ENCODE measurements around the gene TRIM14.
"Not testable (repeated sequence)": the region's sequence is repeated elsewhere in the genome, so short reads cannot be mapped to it uniquely, and the experiment has no call there.

The TRIM14 gene

GRCh38 chr9:98104445-98104881, 14.6 kb downstream of the TRIM14 start:
- DNase-seq = no peak

- peak; percentile 9 for DNase-seq
Measured at GRCh38 chr9:98101868-98102273, 17.2 kb downstream of the TRIM14 start.

GRCh38 chr9:98101416-98101815, 17.6 kb downstream of the TRIM14 start:
- no peak for DNase-seq

GRCh38 chr9:98100456-98100855, 18.6 kb downstream of the TRIM14 start:
- no peak for DNase-seq

- DNase-seq = no peak
Measured at GRCh38 chr9:98099898-98100297, 19.1 kb downstream of the TRIM14 start.

DNA sequence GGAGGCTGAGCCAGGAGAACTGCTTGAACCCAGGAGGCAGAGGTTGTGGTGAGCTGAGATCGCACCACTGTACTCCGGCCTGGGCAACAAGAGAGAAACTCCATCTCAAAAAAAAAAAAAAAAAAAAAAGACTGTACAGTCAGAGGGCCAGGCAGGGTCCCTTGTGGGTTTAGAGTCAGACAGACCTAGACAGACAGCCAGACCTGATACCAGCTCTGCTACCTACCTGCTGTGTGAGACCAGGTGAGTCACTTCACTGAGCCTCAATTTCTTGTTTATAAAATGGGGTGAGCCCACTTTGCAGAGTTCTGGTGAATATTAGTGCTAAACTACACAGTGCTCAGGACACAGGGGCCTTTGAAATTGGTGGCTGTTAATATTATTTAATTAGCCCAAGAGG, 19.7 kb downstream of the TRIM14 start:
- DNase-seq = no peak

GRCh38 chr9:98097836-98098235, 21.2 kb downstream of the TRIM14 start:
- DNase-seq = no peak

- no peak for DNase-seq
Measured at GRCh38 chr9:98096091-98096490, 22.9 kb downstream of the TRIM14 start.

DNA sequence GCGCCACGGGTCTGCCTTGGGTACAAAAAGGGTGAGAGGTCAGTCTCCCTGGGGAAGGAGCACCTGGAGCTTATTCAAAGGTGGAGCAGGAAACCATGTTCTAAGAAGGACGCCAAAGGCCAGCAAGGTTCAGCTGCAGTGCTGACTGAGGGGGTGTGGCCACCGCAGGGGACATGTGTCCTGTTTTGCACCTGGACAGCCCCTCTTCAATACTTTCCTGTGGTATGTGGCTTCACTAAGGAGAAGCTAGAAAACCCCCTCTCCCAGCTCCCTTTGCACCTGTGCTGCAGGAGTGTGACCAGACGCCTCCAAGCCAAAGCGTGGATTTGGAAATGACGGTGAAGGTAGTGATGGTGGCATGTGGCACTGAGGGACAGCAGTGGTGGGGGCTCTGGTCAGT, 23.6 kb downstream of the TRIM14 start:
- DNase-seq = no peak

- DNase-seq = no peak
Measured at GRCh38 chr9:98094851-98095250, 24.2 kb downstream of the TRIM14 start.

DNA sequence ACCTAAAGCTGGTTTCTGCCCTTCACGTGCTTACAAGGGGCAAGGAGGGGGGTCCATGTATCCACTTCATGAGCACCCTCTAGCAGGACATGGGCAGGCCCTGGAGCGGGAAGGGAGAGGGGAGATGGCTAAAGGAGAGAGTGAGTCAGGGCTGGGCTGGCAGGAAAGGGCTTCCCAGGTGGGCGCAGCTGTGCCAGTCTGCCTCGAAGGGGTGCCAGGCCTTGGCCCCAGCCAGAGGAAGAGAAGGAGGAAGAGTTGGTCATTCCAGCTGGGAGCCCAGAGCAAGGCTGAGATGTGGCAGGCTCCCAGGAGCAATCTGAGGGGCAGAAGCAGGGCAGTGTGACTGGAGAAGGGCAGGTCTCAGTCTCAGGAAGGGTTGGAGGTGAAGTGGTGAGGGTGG, 24.7 kb downstream of the TRIM14 start:
- no peak for DNase-seq

DNA sequence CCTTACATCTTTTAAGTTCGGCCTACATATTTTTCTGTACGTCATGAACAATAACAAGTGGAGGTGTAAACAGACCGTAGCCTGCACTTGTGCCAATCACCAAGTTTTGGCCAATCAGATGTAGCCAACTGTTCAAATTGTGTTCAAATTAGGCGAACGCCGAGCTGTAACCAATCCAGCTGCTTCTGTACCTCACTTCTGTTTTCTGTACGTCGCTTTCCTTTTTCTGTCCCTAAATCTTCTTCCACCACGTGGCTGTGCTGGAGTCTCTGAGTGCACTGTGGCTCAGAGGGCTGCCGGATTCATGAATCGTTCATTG, 26.4 kb downstream of the TRIM14 start:
- peak; percentile 30 for DNase-seq

- DNase-seq = peak; percentile 48
Measured at GRCh38 chr9:98091735-98092612, 27.0 kb downstream of the TRIM14 start.

GRCh38 chr9:98090674-98091073, 28.3 kb downstream of the TRIM14 start:
- DNase-seq = not testable (repeated sequence)

GRCh38 chr9:98087420-98088354, 31.3 kb downstream of the TRIM14 start:
- DNase-seq = no peak

DNA sequence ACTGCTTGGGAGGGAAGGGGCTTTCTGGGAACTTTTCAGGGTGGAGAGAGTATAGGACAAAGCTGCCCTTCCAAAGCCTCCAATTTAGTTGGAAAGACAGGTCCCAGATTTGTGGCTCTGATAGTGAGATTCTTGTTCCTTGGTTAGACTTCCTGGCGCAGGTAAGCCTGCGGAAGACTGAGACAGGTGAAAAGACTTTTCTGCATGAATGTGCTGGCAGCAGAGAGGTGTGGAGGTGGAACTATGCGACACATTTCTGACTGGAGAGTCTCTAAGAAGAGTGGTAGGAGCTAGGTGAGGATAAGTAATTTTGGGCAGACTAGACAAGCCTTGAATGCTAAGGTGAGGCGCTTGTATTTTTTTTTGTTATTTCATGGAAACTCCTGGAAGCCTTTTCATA, 32.6 kb downstream of the TRIM14 start:
- no peak for DNase-seq

GRCh38 chr9:98085944-98086343, 33.1 kb downstream of the TRIM14 start:
- no peak for DNase-seq

DNA sequence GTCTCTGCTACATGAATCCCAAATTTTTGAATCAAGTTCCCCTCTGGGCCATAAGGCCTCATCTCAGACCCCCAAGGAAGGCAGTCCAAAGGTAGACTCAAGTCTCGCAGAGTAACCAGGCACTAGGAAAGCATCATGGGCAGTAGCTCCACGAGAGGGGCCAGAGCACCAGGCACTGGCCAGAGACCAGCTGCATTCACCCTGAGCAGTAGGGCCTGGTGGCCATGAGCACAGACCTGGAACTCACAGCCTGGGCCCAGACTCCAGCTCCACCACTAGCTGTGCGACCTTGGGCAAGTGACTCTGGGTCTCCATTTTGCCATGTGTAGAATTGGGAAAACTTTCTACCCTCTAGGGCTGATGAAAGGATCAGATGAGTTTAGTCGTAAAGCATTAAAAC, 34.0 kb downstream of the TRIM14 start:
- DNase-seq = no peak

GRCh38 chr9:98084396-98084795, 34.6 kb downstream of the TRIM14 start:
- no peak for DNase-seq

GRCh38 chr9:98083566-98084183, 35.3 kb downstream of the TRIM14 start:
- no peak for DNase-seq

DNA sequence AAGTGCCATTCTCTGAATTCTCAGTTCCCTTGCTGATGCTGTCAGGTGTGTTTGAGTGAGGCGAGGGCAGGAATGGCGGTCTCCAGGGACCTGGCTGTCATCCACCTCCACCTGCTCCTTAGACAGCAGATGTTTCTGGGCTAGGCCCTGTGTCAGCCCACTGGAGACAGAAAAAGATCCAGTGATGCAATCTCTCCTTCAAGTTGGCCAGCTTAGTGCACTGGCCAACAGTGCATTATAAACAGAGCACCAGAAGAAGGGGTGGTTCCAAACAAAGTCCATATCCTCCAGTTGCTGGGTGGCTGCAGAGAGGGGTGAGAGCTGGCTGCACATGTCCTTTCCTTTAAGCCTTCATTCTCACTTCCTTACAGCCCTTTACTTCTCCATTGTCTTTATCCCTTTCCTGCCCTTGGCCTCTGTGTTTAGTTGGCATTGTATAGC, 35.9 kb downstream of the TRIM14 start:
- no peak for DNase-seq

DNA sequence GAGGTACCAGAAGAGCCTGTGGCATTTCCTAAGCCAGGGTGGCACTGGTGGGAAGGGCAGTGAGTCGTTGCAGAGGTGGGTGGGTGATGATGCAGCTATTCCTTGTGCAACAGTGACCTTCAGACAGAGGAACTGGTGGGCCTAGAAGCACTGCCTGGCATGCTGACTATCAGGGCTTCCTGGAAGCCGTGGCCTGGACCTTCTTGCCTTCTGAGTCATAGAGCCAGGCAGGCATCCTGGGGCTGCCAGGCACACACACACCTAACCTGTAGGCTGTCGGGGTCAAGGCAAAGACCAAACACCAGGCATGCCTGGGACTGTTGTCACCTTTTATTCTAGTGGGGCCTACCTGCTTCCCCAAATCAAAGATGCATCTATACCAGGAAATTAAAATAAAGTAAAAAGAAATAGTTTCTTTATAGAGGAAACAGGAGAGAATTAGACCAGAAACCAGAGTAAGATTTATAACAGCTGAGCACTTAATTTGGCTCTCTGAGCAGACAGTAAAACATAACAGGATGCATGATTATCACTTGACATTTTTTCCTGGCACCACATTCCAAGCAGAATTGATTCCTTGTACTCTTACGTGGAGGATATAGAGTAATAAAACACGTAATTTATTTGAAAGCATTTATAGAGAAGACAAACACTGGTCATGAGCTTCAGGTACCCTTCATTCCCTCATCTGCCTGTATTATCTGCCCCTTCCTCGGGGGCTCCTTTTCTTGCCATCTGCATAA, 37.4 kb downstream of the TRIM14 start:
- DNase-seq = no peak

DNA sequence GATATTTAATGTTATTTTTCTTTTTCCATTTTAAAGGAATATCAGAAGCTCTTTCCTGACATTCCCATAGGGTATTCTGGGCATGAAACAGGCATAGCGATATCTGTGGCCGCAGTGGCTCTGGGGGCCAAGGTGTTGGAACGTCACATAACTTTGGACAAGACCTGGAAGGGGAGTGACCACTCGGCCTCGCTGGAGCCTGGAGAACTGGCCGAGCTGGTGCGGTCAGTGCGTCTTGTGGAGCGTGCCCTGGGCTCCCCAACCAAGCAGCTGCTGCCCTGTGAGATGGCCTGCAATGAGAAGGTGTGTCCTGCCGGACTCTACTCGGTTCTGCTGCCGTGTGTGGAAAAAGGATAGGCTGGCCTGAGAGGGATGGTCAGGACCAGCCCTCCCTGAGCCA, 38.2 kb downstream of the TRIM14 start:
- DNase-seq = no peak
